Calu3 (cell line): ENCODE results near the gene USP46. TPM values are rescaled to one million over a fixed set of nuclear protein-coding genes. Genes with fewer than 3 reads are reported as not detected.

ENCODE experiments used
- Bru-seq: library from RNA; stranded (reverse); fragments of 400-500 nt; gene quantifications from one replicate; lab custom pipeline; 2021; lab: Mats Ljungman, UMichigan
- BruChase-seq, 2 experiments: library from RNA; stranded (reverse); fragments of 400-500 nt; gene quantifications; one replicate each; lab custom pipeline; 2021; lab: Mats Ljungman, UMichigan
- BruUV-seq: library from RNA; stranded (reverse); fragments of 400-500 nt; replicated peaks from 2 replicates; lab custom pipeline; 2021; lab: Mats Ljungman, UMichigan
- CTCF ChIA-PET: fragments of 300-600 bp; sonication (Branson Sonifier 250); formaldehyde crosslinking; loops from one replicate; lab custom pipeline; 2022; ENCODE audit warnings: antibody characterized with exemption; lab: Charles Lee
- DNase-seq: peaks from one replicate; pipeline ENCODE4 v3.0.0; 2022
- H3K27ac Mint-ChIP-seq: one replicate; pipeline ENCODE4 v1.8.0; 2022; ENCODE audit warnings: mixed read lengths; ENCODE audit not compliant: unreplicated experiment
- H3K27me3 Mint-ChIP-seq: one replicate; pipeline ENCODE4 v1.8.0; 2022; ENCODE audit warnings: mixed read lengths; ENCODE audit not compliant: unreplicated experiment
- H3K36me3 Mint-ChIP-seq: one replicate; pipeline ENCODE4 v1.8.0; 2022; ENCODE audit warnings: mild to moderate bottlenecking, moderate library complexity, mixed read lengths; ENCODE audit not compliant: insufficient read depth, unreplicated experiment
- H3K4me1 Mint-ChIP-seq: one replicate; pipeline ENCODE4 v1.8.0; 2022; ENCODE audit warnings: mild to moderate bottlenecking, low read depth, mixed read lengths; ENCODE audit not compliant: unreplicated experiment
- H3K4me3 Mint-ChIP-seq: one replicate; pipeline ENCODE4 v1.8.0; 2022; ENCODE audit warnings: mild to moderate bottlenecking, low read depth, moderate library complexity, mixed read lengths; ENCODE audit not compliant: unreplicated experiment
- H3K9me3 Mint-ChIP-seq: one replicate; pipeline ENCODE4 v1.8.0; 2022; ENCODE audit warnings: low read depth, mixed read lengths; ENCODE audit not compliant: unreplicated experiment
- CTCF ChIP-seq: fragments of 200-600 bp; IDR thresholded peaks from one replicate; pipeline ENCODE4 v1.8.0; 2022; ENCODE audit warnings: antibody characterized with exemption; ENCODE audit not compliant: unreplicated experiment
- intact Hi-C: fragments of 100-400 bp; cut with micrococcal nuclease; formaldehyde crosslinking; loops from one replicate; pipeline ENCODE4 v1.10.0; 2022; ENCODE audit not compliant: unreplicated experiment
- long read RNA-seq: library from polyadenylated mRNA; stranded (forward); transcript quantifications from one replicate; pipeline ENCODE4 v2.0.0, GENCODE V29; 2022
- total RNA-seq: library from RNA; stranded (reverse); gene quantifications from 2 replicates; pipeline ENCODE4 v1.2.3, GENCODE V29; 2022

Gene USP46
- total RNA-seq (12.5 and 15.4 TPM in 2 replicates), Bru-seq, nascent RNA (percentile 60 among the genes with signal in this experiment), BruChase-seq, experiment 1, labeled RNA remaining after a 6-hour chase (percentile 64 among the genes with signal in this experiment), BruChase-seq, experiment 2, labeled RNA remaining after a 2-hour chase (percentile 57 among the genes with signal in this experiment)
- long read RNA-seq, full-length matches to known transcripts: 5 of 9 reads
- long read RNA-seq, partial matches to known transcripts: 1 of 9 reads
- long read RNA-seq, other reads (novel, unspliced or antisense): 3 of 9 reads

GRCh38 chr4:52659001-52659721, at the start of gene USP46:
Gene USP46, minus strand, starts transcription at chr4:52659301. Its CDS starts 151 bp downstream, at chr4:52659150.
- no peak for TF ChIP-seq CTCF
- Mint-ChIP-seq H3K4me1 (peaks cover 9% of the 10 kb centered on the region), H3K27me3 (no peaks in the 10 kb centered on the region), H3K4me3 (peak within 1 kb of the TSS; percentile 73), H3K36me3 (peaks cover 26% of the 10 kb centered on the region), H3K27ac (no peak within 1 kb of the TSS), H3K9me3 (peaks cover 3% of the 10 kb centered on the region)
- intact Hi-C loops: loop anchor here (10.0 kb wide), 1 partner anchor 114 kb away; no protein-coding TSS in a partner anchor
- no TSS peak for BruUV-seq
- peak; percentile 58 for DNase-seq
- CTCF ChIA-PET: no interaction called here

GRCh38 chr4:52704661-52705060, 45.6 kb upstream of the USP46 start:
- Mint-ChIP-seq H3K9me3 (peaks cover 3% of the 10 kb centered on the region), H3K27me3 (no peaks in the 10 kb centered on the region), H3K4me3 (no peak overlapping the region), H3K4me1 (no peaks in the 10 kb centered on the region), H3K27ac (no peak overlapping the region), H3K36me3 (no peaks in the 10 kb centered on the region)
- DNase-seq: no peak
- CTCF ChIA-PET: interaction anchor here (0.9 kb wide), 1 partner anchor 8 kb away, joined by 3 read pairs; no protein-coding TSS in a partner anchor
- no TSS peak for BruUV-seq
- intact Hi-C loops: no loop called here
- TF ChIP-seq CTCF: no peak

- Mint-ChIP-seq H3K4me1 (no peaks in the 10 kb centered on the region), H3K27ac (no peak overlapping the region), H3K4me3 (no peak overlapping the region), H3K27me3 (no peaks in the 10 kb centered on the region), H3K36me3 (no peaks in the 10 kb centered on the region), H3K9me3 (no peaks in the 10 kb centered on the region)
- no TSS peak for BruUV-seq
- intact Hi-C loops: no loop called here
- TF ChIP-seq CTCF: no peak
- CTCF ChIA-PET: interaction anchor here (0.9 kb wide), 1 partner anchor 8 kb away, joined by 3 read pairs; no protein-coding TSS in a partner anchor
- no peak for DNase-seq
These were observed 45.0 kb upstream of the USP46 start for GRCh38 chr4:52704133-52704532.

- Mint-ChIP-seq H3K9me3 (no peaks in the 10 kb centered on the region), H3K27me3 (no peaks in the 10 kb centered on the region), H3K27ac (no peak overlapping the region), H3K36me3 (no peaks in the 10 kb centered on the region), H3K4me1 (no peaks in the 10 kb centered on the region), H3K4me3 (no peak overlapping the region)
- intact Hi-C loops: no loop called here
- BruUV-seq: no TSS peak
- no peak for DNase-seq
- CTCF ChIA-PET: no interaction called here
- no peak for TF ChIP-seq CTCF
These were observed 42.1 kb upstream of the USP46 start for GRCh38 chr4:52701207-52701606.
